ENCODE measurements around the gene STK38.

DNA sequence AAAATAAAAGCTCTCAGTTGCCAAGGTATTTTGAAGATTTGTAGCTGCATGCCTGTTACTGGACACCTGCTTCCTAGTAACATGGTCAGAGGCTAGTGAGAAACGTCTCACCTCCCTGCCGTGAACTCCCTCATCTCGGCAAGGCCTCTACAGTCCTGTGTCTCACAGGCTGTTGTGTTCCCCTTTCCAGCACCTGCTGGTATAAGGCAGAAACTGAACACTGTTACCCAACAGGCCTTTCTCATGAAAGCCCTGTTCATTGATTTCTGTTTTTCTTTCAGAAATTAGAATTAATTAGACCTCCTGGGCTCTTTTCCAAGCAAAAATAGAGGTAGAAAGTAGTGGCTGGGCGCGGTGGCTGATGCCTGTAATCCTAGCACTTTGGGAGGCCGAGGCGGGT is 29.3 kb upstream of the STK38 start:
- TF ChIP-seq MAFF (IDR thresholded peaks at IDR 0.05; ENCODE audit: low read length) (no peak), PCBP2 (IDR thresholded peaks at IDR 0.05; ENCODE audit: low read depth, low read length, poor library complexity, severe bottlenecking) (no peak), POLR2AphosphoS5 (IDR thresholded peaks at IDR 0.05; ENCODE audit: control insufficient read depth, insufficient read depth, low read depth, low read length) (no peak), SMARCC2 (IDR thresholded peaks at IDR 0.05; ENCODE audit: low read depth) (no peak), KDM1A (IDR thresholded peaks at IDR 0.05) (no peak), EZH2 (IDR thresholded peaks at IDR 0.05; ENCODE audit: borderline replicate concordance, low read depth, low read length) (no peak), MXI1 (IDR thresholded peaks at IDR 0.05; ENCODE audit: low read depth, low read length) (no peak), POLR2B (IDR thresholded peaks at IDR 0.05; ENCODE audit: low read depth, partially characterized antibody) (no peak)
- TF ChIP-seq, protein P1, sequence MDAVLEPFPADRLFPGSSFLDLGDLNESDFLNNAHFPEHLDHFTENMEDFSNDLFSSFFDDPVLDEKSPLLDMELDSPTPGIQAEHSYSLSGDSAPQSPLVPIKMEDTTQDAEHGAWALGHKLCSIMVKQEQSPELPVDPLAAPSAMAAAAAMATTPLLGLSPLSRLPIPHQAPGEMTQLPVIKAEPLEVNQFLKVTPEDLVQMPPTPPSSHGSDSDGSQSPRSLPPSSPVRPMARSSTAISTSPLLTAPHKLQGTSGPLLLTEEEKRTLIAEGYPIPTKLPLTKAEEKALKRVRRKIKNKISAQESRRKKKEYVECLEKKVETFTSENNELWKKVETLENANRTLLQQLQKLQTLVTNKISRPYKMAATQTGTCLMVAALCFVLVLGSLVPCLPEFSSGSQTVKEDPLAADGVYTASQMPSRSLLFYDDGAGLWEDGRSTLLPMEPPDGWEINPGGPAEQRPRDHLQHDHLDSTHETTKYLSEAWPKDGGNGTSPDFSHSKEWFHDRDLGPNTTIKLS (IDR thresholded peaks at IDR 0.05; ENCODE audit: borderline replicate concordance, low read depth): no peak
- TF ChIP-seq, protein P2, sequence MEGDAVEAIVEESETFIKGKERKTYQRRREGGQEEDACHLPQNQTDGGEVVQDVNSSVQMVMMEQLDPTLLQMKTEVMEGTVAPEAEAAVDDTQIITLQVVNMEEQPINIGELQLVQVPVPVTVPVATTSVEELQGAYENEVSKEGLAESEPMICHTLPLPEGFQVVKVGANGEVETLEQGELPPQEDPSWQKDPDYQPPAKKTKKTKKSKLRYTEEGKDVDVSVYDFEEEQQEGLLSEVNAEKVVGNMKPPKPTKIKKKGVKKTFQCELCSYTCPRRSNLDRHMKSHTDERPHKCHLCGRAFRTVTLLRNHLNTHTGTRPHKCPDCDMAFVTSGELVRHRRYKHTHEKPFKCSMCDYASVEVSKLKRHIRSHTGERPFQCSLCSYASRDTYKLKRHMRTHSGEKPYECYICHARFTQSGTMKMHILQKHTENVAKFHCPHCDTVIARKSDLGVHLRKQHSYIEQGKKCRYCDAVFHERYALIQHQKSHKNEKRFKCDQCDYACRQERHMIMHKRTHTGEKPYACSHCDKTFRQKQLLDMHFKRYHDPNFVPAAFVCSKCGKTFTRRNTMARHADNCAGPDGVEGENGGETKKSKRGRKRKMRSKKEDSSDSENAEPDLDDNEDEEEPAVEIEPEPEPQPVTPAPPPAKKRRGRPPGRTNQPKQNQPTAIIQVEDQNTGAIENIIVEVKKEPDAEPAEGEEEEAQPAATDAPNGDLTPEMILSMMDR (IDR thresholded peaks at IDR 0.05 in 2 of 3, conservative IDR thresholded peaks at IDR 0.05 in 1 of 3; ENCODE audit: insufficient read depth in 2 of 3, low read depth in 1 of 3, low read length in 3 of 3): no peak

Data from K562 (cell line).